GM18505 (cell line): ENCODE data around the gene GBA3.

Source experiments
- ATAC-seq: cut with Tn5 transposase; IDR thresholded peaks from one replicate; pipeline ENCODE4 v1.9.1; 2021; ENCODE audit not compliant: unreplicated experiment
- POLR2A ChIP-seq: IDR thresholded peaks from 4 replicates; pipeline ENCODE4 v1.6.1; 2011; ENCODE audit warnings: borderline replicate concordance; ENCODE audit not compliant: insufficient read depth, insufficient read length; ENCODE audit errors: extremely low read depth

The GBA3 gene

GRCh38 chr4:22692736-22693135, at the start of gene GBA3:
GBA3 (plus strand) TSS chr4:22692937.
- ATAC-seq = no peak
- no peak for TF ChIP-seq POLR2A

- no peak for TF ChIP-seq POLR2A
Observed at GRCh38 chr4:22643952-22644351, 48.8 kb upstream of the GBA3 start.

GRCh38 chr4:22645481-22646182, 47.1 kb upstream of the GBA3 start:
- ATAC-seq = no peak
- no peak for TF ChIP-seq POLR2A

More at GRCh38 chr4:22643952-22644351, 48.8 kb upstream of the GBA3 start:
- no peak for ATAC-seq

GRCh38 chr4:22648996-22649395, 43.7 kb upstream of the GBA3 start:
- no peak for ATAC-seq
- no peak for TF ChIP-seq POLR2A

- no peak for TF ChIP-seq POLR2A
- no peak for ATAC-seq
Observed at GRCh38 chr4:22650771-22651170, 42.0 kb upstream of the GBA3 start.

- no peak for TF ChIP-seq POLR2A
- no peak for ATAC-seq
Observed at GRCh38 chr4:22653752-22654151, 39.0 kb upstream of the GBA3 start.

- TF ChIP-seq POLR2A = no peak
- no peak for ATAC-seq
Observed at GRCh38 chr4:22661443-22661842, 31.3 kb upstream of the GBA3 start.

- TF ChIP-seq POLR2A = no peak
- no peak for ATAC-seq
Observed at GRCh38 chr4:22667332-22667940, 25.3 kb upstream of the GBA3 start.

- no peak for TF ChIP-seq POLR2A
- ATAC-seq = no peak
Observed at GRCh38 chr4:22668301-22668700, 24.4 kb upstream of the GBA3 start.

- no peak for TF ChIP-seq POLR2A
- no peak for ATAC-seq
Observed at GRCh38 chr4:22668702-22669101, 24.0 kb upstream of the GBA3 start.

GRCh38 chr4:22670956-22671355, 21.8 kb upstream of the GBA3 start:
- ATAC-seq = no peak
- no peak for TF ChIP-seq POLR2A

- TF ChIP-seq POLR2A = no peak
- ATAC-seq = no peak
Observed at GRCh38 chr4:22672519-22672918, 20.2 kb upstream of the GBA3 start.

- ATAC-seq = no peak
- no peak for TF ChIP-seq POLR2A
Observed at GRCh38 chr4:22672944-22673343, 19.8 kb upstream of the GBA3 start.

- no peak for TF ChIP-seq POLR2A
- no peak for ATAC-seq
Observed at GRCh38 chr4:22674700-22675099, 18.0 kb upstream of the GBA3 start.

- ATAC-seq = no peak
- TF ChIP-seq POLR2A = no peak
Observed at GRCh38 chr4:22676063-22676462, 16.7 kb upstream of the GBA3 start.

GRCh38 chr4:22677780-22678179, 15.0 kb upstream of the GBA3 start:
- TF ChIP-seq POLR2A = no peak
- ATAC-seq = no peak
